HG03354 (cell line): ENCODE results near the gene CSGALNACT2.
"Not testable (repeated sequence)": the region's sequence is repeated elsewhere in the genome, so short reads cannot be mapped to it uniquely, and the experiment has no call there.

ENCODE experiments used
- ATAC-seq: cut with Tn5 transposase; IDR thresholded peaks from one replicate; pipeline ENCODE4 v1.9.1; 2021; ENCODE audit warnings: mild to moderate bottlenecking; ENCODE audit not compliant: unreplicated experiment, poor library complexity, severe bottlenecking

CSGALNACT2 gene, protein sequence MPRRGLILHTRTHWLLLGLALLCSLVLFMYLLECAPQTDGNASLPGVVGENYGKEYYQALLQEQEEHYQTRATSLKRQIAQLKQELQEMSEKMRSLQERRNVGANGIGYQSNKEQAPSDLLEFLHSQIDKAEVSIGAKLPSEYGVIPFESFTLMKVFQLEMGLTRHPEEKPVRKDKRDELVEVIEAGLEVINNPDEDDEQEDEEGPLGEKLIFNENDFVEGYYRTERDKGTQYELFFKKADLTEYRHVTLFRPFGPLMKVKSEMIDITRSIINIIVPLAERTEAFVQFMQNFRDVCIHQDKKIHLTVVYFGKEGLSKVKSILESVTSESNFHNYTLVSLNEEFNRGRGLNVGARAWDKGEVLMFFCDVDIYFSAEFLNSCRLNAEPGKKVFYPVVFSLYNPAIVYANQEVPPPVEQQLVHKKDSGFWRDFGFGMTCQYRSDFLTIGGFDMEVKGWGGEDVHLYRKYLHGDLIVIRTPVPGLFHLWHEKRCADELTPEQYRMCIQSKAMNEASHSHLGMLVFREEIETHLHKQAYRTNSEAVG

DNA sequence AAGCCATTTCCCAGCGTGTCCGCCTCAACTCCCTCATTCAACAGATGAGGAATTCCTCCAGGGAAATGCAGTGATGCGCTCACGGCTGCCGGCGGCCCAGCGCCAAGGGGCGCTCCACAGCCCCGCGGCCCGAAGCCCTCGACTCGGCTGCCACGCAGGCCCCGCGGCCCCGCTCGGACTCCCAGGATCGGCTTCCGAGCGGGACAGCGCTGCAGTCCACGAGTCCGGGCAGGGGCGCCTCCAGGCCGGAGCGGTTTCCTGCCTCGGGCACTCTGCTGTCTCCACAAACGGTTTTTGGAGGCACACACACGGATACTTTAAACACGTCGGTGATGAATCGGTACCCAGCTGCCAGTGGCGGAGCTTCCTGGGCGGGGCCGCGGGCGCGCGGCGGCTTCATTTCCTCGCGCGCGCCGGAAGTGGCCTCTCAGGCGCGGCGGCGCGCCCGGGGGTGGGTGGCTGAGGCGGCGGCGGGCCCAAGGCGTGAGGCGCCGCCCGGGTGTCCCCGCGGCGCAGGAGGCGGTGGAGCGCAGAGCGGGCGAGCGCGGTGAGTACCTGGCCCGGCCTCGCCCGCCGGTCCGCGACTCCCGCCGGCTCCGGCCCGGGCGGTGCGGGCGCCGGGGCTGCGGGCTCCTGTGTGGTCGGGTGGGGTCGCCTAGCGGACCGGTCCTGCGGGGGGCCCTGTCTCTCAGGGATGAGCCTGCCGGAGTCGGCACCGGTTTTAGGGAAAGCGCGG is at the start of gene CSGALNACT2:
Gene CSGALNACT2 (plus strand): TSS at position 425 of the 736 bp plus-strand sequence. CDS start 16,705 bp downstream, outside the sequence.
- peak; percentile 70 for ATAC-seq

DNA sequence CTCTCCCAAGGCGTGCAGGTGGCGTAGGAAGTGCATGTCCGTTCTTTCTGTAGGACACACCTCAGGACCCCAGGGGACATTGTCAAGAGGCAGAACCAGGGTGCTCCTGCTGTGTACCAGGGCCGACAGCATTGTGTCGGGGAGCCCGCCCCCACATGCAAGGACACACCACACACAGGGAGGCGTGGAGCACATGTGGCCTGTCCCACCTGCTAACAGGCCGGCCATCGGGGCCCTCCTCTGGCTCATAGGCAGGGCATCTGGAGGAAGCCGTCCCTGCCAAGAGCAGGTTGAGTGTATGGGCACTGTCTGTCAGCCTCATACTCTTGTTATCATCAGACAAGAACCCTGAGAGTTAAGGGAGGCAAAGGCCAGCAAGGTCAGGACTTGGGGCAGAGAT is 48.7 kb upstream of the CSGALNACT2 start:
- no peak for ATAC-seq

DNA sequence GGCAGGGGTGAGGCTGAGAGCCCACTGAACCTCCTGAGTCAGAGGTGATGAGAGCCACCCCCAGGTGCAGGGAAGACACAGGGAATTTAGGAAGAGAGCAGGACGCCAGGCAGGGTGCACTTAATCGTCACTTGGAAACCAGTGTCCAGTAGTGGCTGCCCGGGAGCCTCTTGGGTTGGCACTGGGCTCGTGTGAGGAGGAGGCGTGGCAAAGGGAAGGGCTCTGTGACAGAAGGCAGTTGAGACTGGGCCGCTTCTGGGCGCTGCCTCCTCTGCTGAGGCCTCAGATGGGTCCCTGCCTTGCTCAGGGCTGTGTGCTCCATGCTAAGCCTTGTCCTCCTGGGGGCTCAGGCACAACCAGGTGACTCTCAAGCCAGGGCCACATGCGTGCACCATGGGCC is 48.1 kb upstream of the CSGALNACT2 start:
- no peak for ATAC-seq

DNA sequence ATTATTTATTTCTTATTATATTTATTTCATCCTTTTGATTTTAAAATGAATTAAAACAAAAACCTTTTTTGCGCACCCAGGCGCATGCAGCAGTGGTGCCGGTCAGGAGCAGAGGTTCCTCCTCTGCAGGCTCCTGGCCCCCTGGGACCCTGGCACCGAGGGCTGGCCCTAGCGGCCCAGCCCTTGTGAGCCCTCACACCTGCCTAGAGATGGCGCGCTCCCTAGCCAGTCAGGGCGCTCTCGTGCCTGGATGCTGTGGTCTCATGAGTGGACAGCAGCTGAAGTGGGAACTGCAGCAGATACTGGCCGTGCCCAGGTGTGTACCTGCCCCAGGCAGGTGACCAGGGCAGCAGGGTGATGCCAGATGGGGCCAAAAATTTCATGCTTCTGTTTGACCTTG is 47.6 kb upstream of the CSGALNACT2 start:
- ATAC-seq: no peak

DNA sequence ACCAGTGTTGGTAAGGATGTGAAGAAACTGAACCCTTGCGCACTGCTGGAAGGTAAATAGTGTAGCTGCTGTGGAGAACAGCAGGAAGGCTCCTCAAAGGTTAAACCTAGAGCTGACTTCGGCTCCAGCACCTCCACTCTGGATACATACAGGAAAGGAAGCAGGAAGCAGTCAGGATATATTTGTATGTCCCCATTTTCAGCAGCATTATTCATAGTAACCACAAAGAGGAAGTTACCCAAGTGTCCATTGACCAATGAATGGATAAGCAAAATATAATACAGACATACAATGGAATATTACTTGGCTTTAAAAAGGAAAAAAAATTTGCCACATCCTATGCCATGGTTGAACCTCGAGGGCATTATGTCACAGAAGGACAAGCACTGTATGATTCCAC is 46.4 kb upstream of the CSGALNACT2 start:
- ATAC-seq: no peak

DNA sequence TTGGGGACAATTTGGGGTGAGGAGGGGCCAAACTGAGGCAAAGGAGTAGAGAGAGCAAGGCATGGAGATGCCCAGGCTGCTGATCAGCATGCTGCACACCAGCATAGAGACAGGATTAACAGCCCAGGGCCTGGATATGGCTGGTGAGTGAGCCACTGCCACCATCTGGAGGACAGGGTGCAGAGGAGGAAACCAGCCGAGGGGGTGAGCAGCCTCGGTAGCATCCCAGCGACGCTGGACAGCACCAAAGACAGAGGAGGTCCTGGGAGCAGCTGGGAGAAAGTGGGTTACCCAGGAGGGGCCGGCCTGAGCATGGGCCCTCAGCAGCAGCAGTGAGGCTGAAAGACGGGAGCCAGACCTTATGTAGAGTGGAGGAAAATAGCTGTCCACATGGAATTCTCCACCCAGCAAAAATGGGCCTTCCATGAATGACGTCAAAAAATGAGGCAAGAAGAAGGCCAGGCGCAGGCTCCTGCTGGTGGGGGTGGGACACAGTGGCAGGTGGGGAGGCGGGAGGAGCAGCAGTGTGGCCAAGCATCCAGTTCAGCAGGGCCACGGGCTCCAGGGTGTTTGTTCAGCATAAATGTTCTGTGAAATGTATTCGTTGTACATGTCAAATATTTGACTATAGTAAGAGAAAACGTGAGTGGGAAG is 44.7 kb upstream of the CSGALNACT2 start:
- no peak for ATAC-seq

DNA sequence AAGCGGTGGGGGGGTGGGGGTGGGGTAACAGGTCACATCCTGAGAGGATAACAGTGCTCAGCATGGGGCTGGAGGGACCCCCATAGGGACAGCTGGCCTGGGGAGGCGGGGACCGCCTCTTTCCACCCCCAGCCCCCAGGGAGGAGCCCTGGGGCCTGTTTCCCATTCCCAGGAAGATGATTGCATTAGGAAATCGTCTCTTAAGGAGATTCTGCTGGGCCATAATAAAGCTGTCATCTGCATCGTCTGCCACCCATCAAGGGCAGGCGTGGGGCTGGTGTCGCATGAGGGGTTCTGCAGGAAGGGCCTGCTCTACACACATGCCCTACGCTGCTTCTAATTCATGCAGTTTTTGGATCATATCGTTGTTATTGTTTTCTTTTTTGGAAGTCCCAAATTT is 44.2 kb upstream of the CSGALNACT2 start:
- no peak for ATAC-seq

DNA sequence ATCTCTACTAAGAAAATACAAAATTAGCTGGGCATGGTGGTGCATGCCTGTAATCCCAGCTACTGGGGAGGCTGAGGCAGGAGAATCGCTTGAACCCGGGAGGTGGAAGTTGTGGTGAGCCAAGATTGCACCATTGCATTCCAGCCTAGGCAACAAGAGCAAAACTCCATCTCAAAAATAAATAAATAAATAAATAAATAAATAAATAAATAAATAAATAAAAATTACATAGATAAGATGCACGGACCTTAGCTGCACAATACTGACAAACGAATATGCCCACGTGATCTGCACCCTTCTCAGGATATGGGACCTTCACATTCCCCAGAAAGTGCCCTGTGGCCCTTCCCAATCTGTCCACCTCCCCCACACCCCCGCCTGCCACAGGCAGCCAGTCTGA is 38.9 kb upstream of the CSGALNACT2 start:
- not testable (repeated sequence) for ATAC-seq

DNA sequence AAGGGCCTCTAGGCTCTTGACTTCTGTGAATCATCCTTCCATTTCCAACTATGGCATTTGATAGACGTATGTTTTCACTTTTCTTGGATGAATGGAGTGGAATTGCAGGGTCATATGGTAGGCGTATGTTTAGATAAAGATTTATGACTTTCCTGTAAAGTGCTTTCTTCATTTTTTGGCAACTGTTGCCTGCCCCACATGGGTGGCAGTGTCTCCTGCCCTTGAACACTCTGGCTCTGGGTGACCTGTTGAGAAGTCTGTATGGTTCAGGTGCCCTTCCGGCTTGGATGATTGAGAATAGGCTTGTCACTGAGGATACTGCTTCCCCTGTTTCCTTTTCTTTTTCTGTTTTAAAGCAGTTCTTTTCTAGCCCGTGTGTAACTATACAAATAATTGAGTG is 38.3 kb upstream of the CSGALNACT2 start:
- ATAC-seq: no peak

DNA sequence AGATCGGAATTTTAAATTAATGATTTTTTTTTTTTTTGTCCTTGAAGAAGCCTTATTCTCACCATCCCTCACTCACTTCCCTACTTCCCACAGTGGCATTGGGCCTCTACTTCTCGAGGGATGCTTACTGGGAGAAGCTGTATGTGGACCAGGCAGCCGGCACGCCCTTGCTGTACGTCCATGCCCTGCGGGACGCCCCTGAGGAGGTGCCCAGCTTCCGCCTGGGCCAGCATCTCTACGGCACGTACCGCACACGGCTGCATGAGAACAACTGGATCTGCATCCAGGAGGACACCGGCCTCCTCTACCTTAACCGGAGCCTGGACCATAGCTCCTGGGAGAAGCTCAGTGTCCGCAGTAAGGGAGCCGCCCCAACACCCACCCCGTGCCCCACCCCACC is 37.9 kb upstream of the CSGALNACT2 start:
- no peak for ATAC-seq

DNA sequence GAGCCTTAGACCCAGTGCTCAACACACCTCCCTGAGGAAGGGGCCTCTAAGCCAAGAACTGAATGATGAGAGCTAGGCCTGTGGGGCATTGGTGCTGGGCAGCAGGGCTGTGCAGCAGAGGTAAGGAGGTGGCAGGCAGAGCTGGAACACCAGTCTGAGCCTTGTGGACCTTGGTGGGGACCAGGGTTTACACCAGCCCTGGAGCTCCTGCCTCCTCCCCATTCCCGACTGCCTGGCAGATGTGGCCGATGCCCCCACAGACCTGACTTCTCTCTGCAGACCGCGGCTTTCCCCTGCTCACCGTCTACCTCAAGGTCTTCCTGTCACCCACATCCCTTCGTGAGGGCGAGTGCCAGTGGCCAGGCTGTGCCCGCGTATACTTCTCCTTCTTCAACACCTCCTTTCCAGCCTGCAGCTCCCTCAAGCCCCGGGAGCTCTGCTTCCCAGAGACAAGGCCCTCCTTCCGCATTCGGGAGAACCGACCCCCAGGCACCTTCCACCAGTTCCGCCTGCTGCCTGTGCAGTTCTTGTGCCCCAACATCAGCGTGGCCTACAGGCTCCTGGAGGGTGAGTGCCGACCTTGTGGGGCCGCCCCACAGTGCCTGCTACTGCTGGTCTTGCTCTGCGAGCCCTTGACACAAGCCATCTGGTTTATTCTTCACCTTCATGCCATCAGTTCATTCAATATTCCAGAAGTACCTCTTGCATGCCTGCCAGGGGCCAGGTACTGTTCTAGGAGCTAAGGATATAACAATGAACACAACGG is 36.0 kb upstream of the CSGALNACT2 start:
- ATAC-seq: no peak

DNA sequence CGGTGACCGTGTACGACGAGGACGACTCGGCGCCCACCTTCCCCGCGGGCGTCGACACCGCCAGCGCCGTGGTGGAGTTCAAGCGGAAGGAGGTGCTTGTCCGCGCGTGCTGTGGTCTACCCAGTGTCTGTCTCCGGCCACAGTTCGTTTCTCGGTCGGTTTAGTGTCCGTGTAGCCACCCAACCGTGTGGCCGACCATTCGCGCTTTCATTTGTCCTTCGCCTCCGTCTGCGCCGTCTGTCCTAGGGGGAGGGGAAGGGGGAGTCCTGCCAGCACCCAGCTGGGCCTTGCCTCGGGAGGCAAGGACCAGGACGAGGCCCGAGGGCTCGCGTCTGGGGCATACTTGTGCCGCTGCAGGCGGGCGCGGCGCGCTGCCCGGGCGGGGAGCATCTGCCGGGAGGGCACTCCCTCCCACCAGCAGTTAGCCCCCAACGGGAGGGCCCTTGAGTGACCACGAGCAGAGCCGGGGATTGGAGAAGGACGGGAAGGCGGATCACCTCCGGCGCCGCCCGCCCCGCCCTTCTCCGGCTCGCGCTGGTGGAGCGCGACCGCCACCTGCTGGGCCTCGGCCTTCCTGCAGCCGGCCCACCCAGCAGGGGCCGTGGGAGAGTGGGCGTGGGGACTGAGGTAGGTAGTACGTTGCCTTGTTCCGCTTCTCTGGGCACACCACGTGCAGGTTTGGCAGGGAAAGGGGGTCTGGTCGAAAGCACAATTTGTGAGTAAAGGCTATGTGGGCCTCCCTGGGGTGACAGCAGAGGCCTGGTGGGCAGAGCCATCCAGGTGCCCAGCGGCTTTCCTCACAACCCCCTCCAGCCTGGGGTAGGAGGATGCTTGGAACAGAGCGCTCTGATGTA is 32.9 kb upstream of the CSGALNACT2 start:
- peak; percentile 86 for ATAC-seq

DNA sequence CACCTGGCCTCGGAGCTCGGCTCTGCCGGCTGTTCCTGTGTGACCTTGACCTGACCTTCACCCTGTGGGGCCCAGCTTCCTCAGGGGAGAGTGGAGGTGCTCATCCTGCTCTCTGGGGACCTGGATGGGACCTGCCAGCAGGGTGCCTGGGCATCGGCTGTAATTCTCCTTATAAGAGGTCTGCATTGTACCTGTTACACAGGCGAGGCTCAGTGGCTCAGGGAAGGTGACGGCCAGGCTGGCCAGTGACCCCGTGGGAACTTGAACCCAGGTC is 32.4 kb upstream of the CSGALNACT2 start:
- ATAC-seq: no peak

DNA sequence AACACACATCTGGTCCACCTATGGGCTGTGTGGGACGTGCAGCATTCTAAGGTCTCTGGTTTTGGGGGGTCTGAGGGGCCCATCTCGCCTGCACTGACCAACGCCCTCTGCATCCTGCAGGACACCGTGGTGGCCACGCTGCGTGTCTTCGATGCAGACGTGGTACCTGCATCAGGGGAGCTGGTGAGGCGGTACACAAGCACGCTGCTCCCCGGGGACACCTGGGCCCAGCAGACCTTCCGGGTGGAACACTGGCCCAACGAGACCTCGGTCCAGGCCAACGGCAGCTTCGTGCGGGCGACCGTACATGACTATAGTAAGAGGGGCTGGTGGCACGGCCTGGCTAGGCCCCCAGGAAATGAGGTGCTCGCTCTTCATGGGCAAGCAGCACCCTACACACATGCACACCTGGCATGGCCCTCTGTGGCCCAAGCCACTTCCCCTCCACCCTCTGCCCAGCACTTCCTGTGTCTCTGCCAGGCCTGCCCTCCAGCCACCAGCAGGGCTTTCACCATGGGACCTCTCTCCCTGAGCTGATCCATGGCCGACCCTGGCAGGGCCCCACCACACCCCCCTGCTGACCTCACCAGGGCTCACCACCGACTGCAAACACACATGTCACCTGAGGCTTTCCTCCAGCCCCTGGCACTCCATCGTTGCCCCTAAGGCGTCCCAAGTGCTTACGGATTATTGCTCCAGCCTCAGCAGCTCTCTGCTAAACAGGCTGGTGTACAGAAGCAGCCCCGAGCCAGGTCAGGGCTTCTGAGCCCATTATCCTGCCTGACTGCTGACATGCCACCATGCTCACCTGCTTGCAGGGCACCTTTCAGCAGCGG is 31.8 kb upstream of the CSGALNACT2 start:
- no peak for ATAC-seq

DNA sequence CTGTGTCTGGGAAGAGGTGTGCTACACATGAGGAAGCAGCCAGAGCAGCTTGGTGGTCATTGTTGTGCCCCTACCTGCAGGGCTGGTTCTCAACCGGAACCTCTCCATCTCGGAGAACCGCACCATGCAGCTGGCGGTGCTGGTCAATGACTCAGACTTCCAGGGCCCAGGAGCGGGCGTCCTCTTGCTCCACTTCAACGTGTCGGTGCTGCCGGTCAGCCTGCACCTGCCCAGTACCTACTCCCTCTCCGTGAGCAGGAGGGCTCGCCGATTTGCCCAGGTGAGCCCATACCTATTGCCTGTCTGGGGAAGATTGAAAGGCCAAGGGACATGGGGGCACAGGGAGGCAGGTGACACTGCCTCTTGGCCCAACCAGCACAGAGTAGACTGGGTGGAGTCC is 29.3 kb upstream of the CSGALNACT2 start:
- no peak for ATAC-seq

DNA sequence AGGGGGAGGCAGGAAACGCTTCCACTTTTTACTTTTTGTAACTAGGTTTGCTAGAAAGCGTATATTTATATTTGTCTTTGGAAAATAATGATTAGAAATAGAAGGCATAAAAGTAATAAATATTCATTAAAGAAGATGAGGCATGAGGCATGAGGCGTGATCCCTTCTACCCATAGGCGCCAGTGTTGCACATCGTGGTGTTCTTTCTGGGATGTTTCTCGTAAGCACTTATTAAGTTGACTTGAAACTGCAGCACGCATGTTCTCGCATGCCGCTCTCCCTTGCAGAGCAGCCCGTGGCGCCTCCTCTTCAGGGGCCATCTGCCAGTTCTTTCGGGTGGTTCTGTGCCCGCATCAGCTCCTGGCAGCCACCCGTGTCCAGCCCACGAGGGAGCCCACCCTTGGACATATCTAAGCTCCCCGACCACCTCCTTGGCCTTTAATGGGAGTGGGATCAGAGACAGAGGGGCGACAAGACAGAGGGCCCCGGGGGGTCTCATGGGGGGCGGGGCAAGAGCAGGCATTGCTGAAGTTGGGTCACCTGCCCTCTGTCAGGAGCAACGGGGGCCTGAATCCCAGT is 28.5 kb upstream of the CSGALNACT2 start:
- no peak for ATAC-seq

DNA sequence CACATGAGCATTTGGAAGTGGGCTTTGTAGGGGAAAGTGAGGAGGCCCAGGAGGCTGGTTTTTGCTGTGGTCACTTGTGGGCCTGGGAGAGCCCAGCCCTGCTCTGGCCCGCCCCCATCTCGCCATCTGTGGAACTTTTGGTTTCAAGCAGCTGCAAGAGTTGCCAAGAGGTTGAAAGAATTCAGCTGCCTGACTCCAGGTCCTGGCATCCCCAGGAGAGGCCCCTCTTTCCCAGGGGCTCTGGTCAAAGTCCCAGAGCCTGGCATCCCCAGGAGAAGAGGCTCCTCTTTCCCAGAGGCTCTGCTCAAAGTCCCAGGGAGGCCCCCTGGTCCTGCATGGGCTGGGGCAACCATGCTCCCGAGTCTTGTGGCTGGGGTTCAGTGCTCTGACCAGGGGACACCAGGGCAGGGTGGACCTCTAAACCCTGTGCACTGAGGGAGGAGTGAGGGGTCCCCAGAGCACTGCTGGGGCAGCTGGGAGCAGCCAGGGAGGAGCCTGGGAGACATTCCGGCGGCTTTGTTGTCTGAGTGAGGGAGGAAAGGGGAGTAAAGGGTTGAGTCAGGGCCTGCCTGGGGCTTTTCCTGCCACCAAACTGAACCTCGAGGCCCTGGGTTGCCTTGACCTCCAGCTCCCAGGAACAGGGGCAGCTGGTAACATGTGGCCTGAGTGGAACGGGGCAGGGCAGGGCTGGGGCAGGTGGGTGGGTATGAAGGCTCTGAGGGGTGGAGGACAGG is 27.7 kb upstream of the CSGALNACT2 start:
- ATAC-seq: peak; percentile 66
